HepG2 (cell line): ENCODE measurements around the gene GNA12. TPM values are rescaled to one million over a fixed set of nuclear protein-coding genes. Genes with fewer than 3 reads are reported as not detected.

Experiments used
- DMAP1 ChIP-seq: IDR thresholded peaks from 2 replicates; pipeline ENCODE4 v1.6.1; 2016
- EEA1 ChIP-seq: sonication (generic); formaldehyde crosslinking; IDR thresholded peaks from 2 replicates; pipeline ENCODE4 v1.5.1; 2020; ENCODE audit warnings: mild to moderate bottlenecking, missing genetic modification reagents, borderline replicate concordance
- FOXC1 ChIP-seq: sonication (generic); formaldehyde crosslinking; IDR thresholded peaks from 2 replicates; pipeline ENCODE4 v1.8.0; 2022; ENCODE audit warnings: mild to moderate bottlenecking, missing genetic modification reagents, borderline replicate concordance
- GTF3A ChIP-seq: sonication (generic); formaldehyde crosslinking; conservative IDR thresholded peaks from 2 replicates; pipeline ENCODE4 v1.4.0; 2020; ENCODE audit warnings: mild to moderate bottlenecking, missing genetic modification reagents
- HMG20A ChIP-seq: IDR thresholded peaks from 2 replicates; pipeline ENCODE4 v1.6.1; 2016; ENCODE audit warnings: borderline replicate concordance
- HNF1B ChIP-seq: sonication (generic); formaldehyde crosslinking; IDR thresholded peaks from 2 replicates; pipeline ENCODE4 v1.5.1; 2020; ENCODE audit warnings: mild to moderate bottlenecking, moderate library complexity, missing genetic modification reagents
- KDM1A ChIP-seq: IDR thresholded peaks from 2 replicates; pipeline ENCODE4 v1.6.1; 2016; ENCODE audit warnings: missing compliant biosample characterization
- NFE2 ChIP-seq: sonication (generic); formaldehyde crosslinking; IDR thresholded peaks from 2 replicates; pipeline ENCODE4 v1.4.0; 2020; ENCODE audit warnings: missing genetic modification reagents
- SOX5 ChIP-seq: IDR thresholded peaks from 2 replicates; pipeline ENCODE4 v1.6.1; 2016; ENCODE audit warnings: borderline replicate concordance
- SOX6 ChIP-seq, 2 experiments: fragments of 450-650 bp in 1 of 2; sonication (generic) in 1 of 2; formaldehyde crosslinking in 1 of 2; IDR thresholded peaks; 2 replicates each; pipeline versions ENCODE4 v1.4.0 to v1.6.1; 2017 to 2020; ENCODE audit warnings: antibody characterized with exemption in 1 of 2, mild to moderate bottlenecking in 1 of 2, missing genetic modification reagents in 1 of 2
- TARDBP ChIP-seq: sonication (generic); formaldehyde crosslinking; IDR thresholded peaks from 2 replicates; pipeline ENCODE4 v1.8.0; 2022; ENCODE audit warnings: mild to moderate bottlenecking, missing genetic modification reagents
- ZNF446 ChIP-seq: sonication (generic); formaldehyde crosslinking; IDR thresholded peaks from 2 replicates; pipeline ENCODE4 v1.5.0; 2020; ENCODE audit warnings: mild to moderate bottlenecking, missing genetic modification reagents
- ZNF710 ChIP-seq: sonication (generic); formaldehyde crosslinking; IDR thresholded peaks from 2 replicates; pipeline ENCODE4 v1.5.0; 2020; ENCODE audit warnings: mild to moderate bottlenecking, missing genetic modification reagents, borderline replicate concordance
- ZXDC ChIP-seq: sonication (generic); formaldehyde crosslinking; IDR thresholded peaks from 2 replicates; pipeline ENCODE4 v1.5.0; 2020; ENCODE audit warnings: mild to moderate bottlenecking, missing genetic modification reagents
- polyA plus RNA-seq, 8 experiments: library from polyadenylated mRNA; depleted of rRNA in 3 of 8; stranded (reverse) in 7 of 8; unstranded in 1 of 8; fragments of >200 nt; fragmentation: Illumina TruSeq in 4 of 8; extraction: Trizol in 4 of 8; gene quantifications; 2 replicates each; pipeline versions ENCODE4 v1.2.1 to v1.2.3, GENCODE V29; 2011 to 2016; ENCODE audit warnings: low read depth in 4 of 8, missing spikeins in 1 of 8, mixed read lengths in 1 of 8; ENCODE audit not compliant: insufficient read depth in 1 of 8
- total RNA-seq, 5 experiments: library from RNA; depleted of rRNA; stranded (reverse); fragments of >200 nt; fragmentation: Illumina TruSeq; extraction: Trizol; gene quantifications; 2 replicates each; pipeline ENCODE4 v1.2.3, GENCODE V29; 2016; ENCODE audit warnings: low read depth in 1 of 5

The GNA12 gene
- total and polyA plus RNA-seq, 2 of the 13 experiments (the other 11 are each of a cell fraction or from before 2014, with no cell fraction given) = 16.2 to 50.9 TPM

- TF ChIP-seq SOX6 (IDR thresholded peaks at IDR 0.05) (no peak), SOX6 (CRISPR knock-in tag; IDR thresholded peaks at IDR 0.05) (no peak), FOXC1 (CRISPR knock-in tag) (no peak), ZXDC (CRISPR knock-in tag) (no peak), EEA1 (CRISPR knock-in tag) (no peak), ZNF446 (no peak), NFE2 (no peak), KDM1A (CRISPR knock-in tag) (no peak), HMG20A (CRISPR knock-in tag) (no peak), DMAP1 (CRISPR knock-in tag) (no peak), ZNF710 (CRISPR knock-in tag) (no peak), GTF3A (no peak), SOX5 (CRISPR knock-in tag) (no peak), HNF1B (CRISPR knock-in tag) (no peak), TARDBP (CRISPR knock-in tag) (no peak)
Observed at GRCh38 chr7:2779051-2779450, 65.1 kb downstream of the GNA12 start (continued).
